HG03135 (cell line): ENCODE results near the gene PHF12.

ENCODE experiments used
- ATAC-seq: cut with Tn5 transposase; IDR thresholded peaks from one replicate; pipeline ENCODE4 v1.9.1; 2021; ENCODE audit warnings: mild to moderate bottlenecking, moderate library complexity; ENCODE audit not compliant: unreplicated experiment

The PHF12 gene

GRCh38 chr17:28864991-28865849, 86.1 kb downstream of the PHF12 start:
- ATAC-seq: no peak

- no peak for ATAC-seq
These were observed 87.4 kb downstream of the PHF12 start for GRCh38 chr17:28863953-28864352.

GRCh38 chr17:28862561-28862960, 88.8 kb downstream of the PHF12 start:
- ATAC-seq: no peak

GRCh38 chr17:28861393-28862203, 89.7 kb downstream of the PHF12 start:
- ATAC-seq: no peak

- no peak for ATAC-seq
These were observed 90.9 kb downstream of the PHF12 start for GRCh38 chr17:28860363-28860808.

- no peak for ATAC-seq
These were observed 92.4 kb downstream of the PHF12 start for GRCh38 chr17:28858801-28859355.

GRCh38 chr17:28857905-28858800, 93.2 kb downstream of the PHF12 start:
- ATAC-seq: no peak

GRCh38 chr17:28856028-28856574, 95.2 kb downstream of the PHF12 start:
- no peak for ATAC-seq

- ATAC-seq: no peak
These were observed 96.0 kb downstream of the PHF12 start for GRCh38 chr17:28855336-28855679.
